Stimulated activated CD4-positive, alpha-beta T cell treated with anti-CD3 and anti-CD28 coated beads, TNF-alpha, amount 100 ng/mL, for 1 hour (primary cell): ENCODE measurements around the gene MYBPH.

ENCODE experiments used
- DNase-seq, 3 donors: peaks; one replicate each; pipeline ENCODE4 v3.0.0-alpha.2; 2020; ENCODE audit warnings: low read depth in 3 of 3, low spot score in 1 of 3

The MYBPH gene

GRCh38 chr1:203149188-203149840 lies 26.3 kb downstream of the MYBPH start:
- no peak for DNase-seq

- DNase-seq = no peak
Measured at GRCh38 chr1:203148579-203148978, 27.0 kb downstream of the MYBPH start.

GRCh38 chr1:203148127-203148526 lies 27.5 kb downstream of the MYBPH start:
- no peak for DNase-seq

GRCh38 chr1:203147376-203147775 lies 28.2 kb downstream of the MYBPH start:
- no peak for DNase-seq

GRCh38 chr1:203146537-203146936 lies 29.1 kb downstream of the MYBPH start:
- DNase-seq = no peak

GRCh38 chr1:203146042-203146369 lies 29.6 kb downstream of the MYBPH start:
- DNase-seq = no peak

GRCh38 chr1:203145321-203146041 lies 30.1 kb downstream of the MYBPH start:
- no peak for DNase-seq

- no peak for DNase-seq
Measured at GRCh38 chr1:203144661-203145060, 31.0 kb downstream of the MYBPH start.

- no peak for DNase-seq
Measured at GRCh38 chr1:203143641-203144040, 32.0 kb downstream of the MYBPH start.

- no peak for DNase-seq
Measured at GRCh38 chr1:203142684-203143408, 32.8 kb downstream of the MYBPH start.

- no peak for DNase-seq
Measured at GRCh38 chr1:203142124-203142523, 33.5 kb downstream of the MYBPH start.

- no peak for DNase-seq
Measured at GRCh38 chr1:203140743-203141520, 34.7 kb downstream of the MYBPH start.

GRCh38 chr1:203139976-203140475 lies 35.6 kb downstream of the MYBPH start:
- DNase-seq = no peak

- no peak for DNase-seq
Measured at GRCh38 chr1:203138066-203138465, 37.6 kb downstream of the MYBPH start.

- DNase-seq = no peak
Measured at GRCh38 chr1:203137324-203137723, 38.3 kb downstream of the MYBPH start.

- no peak for DNase-seq
Measured at GRCh38 chr1:203136409-203137042, 39.1 kb downstream of the MYBPH start.

GRCh38 chr1:203135636-203136305 lies 39.9 kb downstream of the MYBPH start:
- no peak for DNase-seq

GRCh38 chr1:203133970-203134725 lies 41.5 kb downstream of the MYBPH start:
- DNase-seq = no peak

GRCh38 chr1:203131548-203132200 lies 44.0 kb downstream of the MYBPH start:
- DNase-seq = no peak
